H1 (cell line): ENCODE data around the gene ALPI. TPM values are rescaled to one million over a fixed set of nuclear protein-coding genes. Genes with fewer than 3 reads are reported as not detected.

ENCODE experiments used
- CTCF ChIA-PET: fragments of 300-600 bp; sonication (Branson Sonifier 250); formaldehyde crosslinking; loops from one replicate; lab custom pipeline; 2021; ENCODE audit not compliant: partially characterized antibody; lab: Charles Lee
- POLR2A ChIA-PET: fragments of 300-600 bp; sonication (Branson Sonifier 250); formaldehyde crosslinking; loops from one replicate; lab custom pipeline; 2021; ENCODE audit warnings: inconsistent platforms; ENCODE audit not compliant: partially characterized antibody; lab: Charles Lee
- DNase-seq, 2 experiments: peaks; one replicate each; pipeline versions ENCODE4 v3.0.0 to v3.0.0-alpha.2; 2010 to 2022; ENCODE audit warnings: low spot score in 2 of 2, low read depth in 1 of 2, mixed read lengths in 1 of 2
- FAIRE-seq: peaks from 2 replicates; lab custom pipeline; 2011; peaks lifted over from hg19 to GRCh38; lab: Jason Lieb, UNC
- H2AFZ ChIP-seq: 2 replicates; pipeline ENCODE4 v1.8.1; 2012; ENCODE audit warnings: low read length, inconsistent platforms
- H2AK5ac ChIP-seq: 2 replicates; pipeline ENCODE4 v1.6.1; 2013; ENCODE audit warnings: low read depth, low read length
- H2BK120ac ChIP-seq: replicated peaks from 2 replicates; pipeline ENCODE3; 2013; ENCODE audit warnings: low read depth, low read length, inconsistent platforms
- H2BK12ac ChIP-seq: 2 replicates; pipeline ENCODE4 v1.6.1; 2013; ENCODE audit warnings: low read depth, low read length
- H2BK15ac ChIP-seq: 2 replicates; pipeline ENCODE4 v1.6.1; 2013; ENCODE audit warnings: low read length
- H2BK20ac ChIP-seq: 2 replicates; pipeline ENCODE4 v1.6.1; 2013; ENCODE audit warnings: low read length
- H2BK5ac ChIP-seq: 2 replicates; pipeline ENCODE4 v1.6.1; 2013; ENCODE audit warnings: low read depth, low read length
- H3K14ac ChIP-seq: 2 replicates; pipeline ENCODE4 v1.6.1; 2013; ENCODE audit warnings: inconsistent platforms; ENCODE audit not compliant: insufficient read length
- H3K18ac ChIP-seq: 2 replicates; pipeline ENCODE4 v1.6.1; 2013; ENCODE audit warnings: low read length; ENCODE audit errors: extremely low read depth
- H3K23ac ChIP-seq: 2 replicates; pipeline ENCODE4 v1.6.1; 2013; ENCODE audit warnings: inconsistent platforms; ENCODE audit not compliant: insufficient read length
- H3K23me2 ChIP-seq: 2 replicates; pipeline ENCODE4 v1.6.1; 2013; ENCODE audit warnings: low read depth, low read length
- H3K27ac ChIP-seq: 2 replicates; pipeline ENCODE4 v1.6.1; 2011; ENCODE audit warnings: low read depth, low read length, inconsistent platforms
- H3K27me3 ChIP-seq, 4 experiments: replicated peaks in 1 of 4; 1 replicate in 1 of 4; 2 replicates in 3 of 4; pipeline versions ENCODE4 v1.6.1 to v1.8.1; 2011 to 2013; ENCODE audit warnings: low read length in 3 of 4, mild to moderate bottlenecking in 3 of 4, inconsistent platforms in 2 of 4, mixed read lengths in 2 of 4, moderate library complexity in 1 of 4; ENCODE audit not compliant: control insufficient read depth in 3 of 4, insufficient read depth in 3 of 4; ENCODE audit errors: extremely low read depth in 1 of 4
- H3K36me3 ChIP-seq, 4 experiments: 2 replicates each; pipeline versions ENCODE4 v1.6.1 to v1.8.1; 2011 to 2013; ENCODE audit warnings: mild to moderate bottlenecking in 4 of 4, low read length in 3 of 4, moderate library complexity in 2 of 4, control low read depth in 1 of 4, inconsistent platforms in 1 of 4; ENCODE audit not compliant: insufficient read depth in 4 of 4, control insufficient read depth in 2 of 4
- H3K4ac ChIP-seq: replicated peaks from 2 replicates; pipeline ENCODE3; 2013; ENCODE audit warnings: low read length, low read depth, mixed read lengths, inconsistent platforms; ENCODE audit not compliant: insufficient read length
- H3K4me1 ChIP-seq, 4 experiments: replicated peaks in 1 of 4; 1 replicate in 1 of 4; 2 replicates in 3 of 4; pipeline versions ENCODE4 v1.6.1 to v1.8.1; 2011 to 2013; ENCODE audit warnings: low read length in 3 of 4, inconsistent platforms in 2 of 4, mixed read lengths in 1 of 4; ENCODE audit not compliant: insufficient read depth in 4 of 4, control insufficient read depth in 3 of 4
- H3K4me2 ChIP-seq, 2 experiments: 2 replicates each; pipeline versions ENCODE4 v1.6.1 to v1.8.1; 2011 to 2013; ENCODE audit warnings: low read depth in 2 of 2, low read length in 2 of 2, control low read depth in 1 of 2, inconsistent platforms in 1 of 2, mild to moderate bottlenecking in 1 of 2; ENCODE audit not compliant: insufficient read depth in 1 of 2
- H3K4me3 ChIP-seq, 4 experiments: fragments of 200-600, 300-600 bp in 1 of 4; sonication (generic), shearing (Covaris generic), sonication (Bioruptor Twin) in 1 of 4; 2 replicates each; pipeline versions ENCODE4 v1.5.1 to v1.8.1; 2011 to 2016; ENCODE audit warnings: low read length in 4 of 4, low read depth in 3 of 4, control low read depth in 2 of 4, inconsistent platforms in 2 of 4, mild to moderate bottlenecking in 2 of 4, mixed read lengths in 1 of 4, moderate library complexity in 1 of 4; ENCODE audit not compliant: insufficient read depth in 2 of 4; ENCODE audit errors: extremely low read depth in 1 of 4
- H3K56ac ChIP-seq: replicated peaks from 2 replicates; pipeline ENCODE3; 2013; ENCODE audit warnings: low read depth, mild to moderate bottlenecking, mixed read lengths, low read length, inconsistent platforms; ENCODE audit not compliant: insufficient read length
- H3K79me1 ChIP-seq: 2 replicates; pipeline ENCODE4 v1.6.1; 2013; ENCODE audit warnings: low read depth, low read length, control low read depth
- H3K79me2 ChIP-seq, 2 experiments: 2 replicates each; pipeline versions ENCODE4 v1.6.1 to v1.8.1; 2012 to 2013; ENCODE audit warnings: low read length in 2 of 2, mild to moderate bottlenecking in 2 of 2, inconsistent platforms in 1 of 2; ENCODE audit not compliant: insufficient read depth in 2 of 2, control insufficient read depth in 1 of 2
- H3K9ac ChIP-seq, 4 experiments: replicated peaks in 1 of 4; 1 replicate in 1 of 4; 2 replicates in 3 of 4; pipeline versions ENCODE4 v1.6.1 to v1.8.1; 2011 to 2013; ENCODE audit warnings: low read depth in 3 of 4, low read length in 3 of 4, control low read depth in 2 of 4, mild to moderate bottlenecking in 2 of 4, moderate library complexity in 2 of 4, inconsistent platforms in 1 of 4; ENCODE audit errors: extremely low read depth in 1 of 4
- H3K9me3 ChIP-seq, 2 experiments: 2 replicates each; pipeline versions ENCODE4 v1.6.1 to v1.8.1; 2012 to 2013; ENCODE audit warnings: mild to moderate bottlenecking in 2 of 2, moderate library complexity in 2 of 2, control low read depth in 1 of 2, inconsistent platforms in 1 of 2, low read depth in 1 of 2, low read length in 1 of 2, mixed read lengths in 1 of 2; ENCODE audit not compliant: insufficient read depth in 2 of 2
- H4K20me1 ChIP-seq, 2 experiments: replicated peaks in 1 of 2; 2 replicates each; pipeline versions ENCODE3 to v1.8.1; 2011 to 2013; ENCODE audit warnings: inconsistent platforms in 2 of 2, low read length in 2 of 2, mild to moderate bottlenecking in 1 of 2; ENCODE audit not compliant: insufficient read depth in 2 of 2, control insufficient read depth in 1 of 2
- H4K5ac ChIP-seq: 2 replicates; pipeline ENCODE4 v1.6.1; 2013; ENCODE audit warnings: low read length, low read depth, mixed read lengths, inconsistent platforms; ENCODE audit not compliant: insufficient read length
- H4K8ac ChIP-seq: 2 replicates; pipeline ENCODE4 v1.8.0; 2013; ENCODE audit warnings: mild to moderate bottlenecking, moderate library complexity, low read length, inconsistent platforms; ENCODE audit not compliant: insufficient read depth; ENCODE audit errors: extremely low read depth
- H4K91ac ChIP-seq: replicated peaks from 2 replicates; pipeline ENCODE3; 2013; ENCODE audit warnings: low read length, mixed read lengths, inconsistent platforms; ENCODE audit not compliant: insufficient read length
- ASH2L ChIP-seq: fragments of 200-600, 300-600 bp; sonication (generic); IDR thresholded peaks from one replicate; pipeline ENCODE4 v1.7.1; 2017; ENCODE audit warnings: low read length
- CHD2 ChIP-seq: IDR thresholded peaks from 2 replicates; pipeline ENCODE4 v1.6.1; 2012; ENCODE audit warnings: low read length, improper control_type of control experiment
- EZH2 ChIP-seq: fragments of 200-600 bp; sonication (generic); IDR thresholded peaks from 2 replicates; pipeline ENCODE4 v1.7.1; 2012; ENCODE audit warnings: low read depth, mild to moderate bottlenecking, moderate library complexity, low read length, inconsistent platforms; ENCODE audit not compliant: severe bottlenecking
- HDAC2 ChIP-seq, 2 experiments: fragments of 300-600 bp in 1 of 2; sonication (generic) in 1 of 2; IDR thresholded peaks; 2 replicates each; pipeline ENCODE4 v1.6.1; 2011 to 2012; ENCODE audit warnings: low read depth in 2 of 2, low read length in 2 of 2, mild to moderate bottlenecking in 2 of 2, moderate library complexity in 2 of 2, borderline replicate concordance in 1 of 2, inconsistent platforms in 1 of 2
- JUND ChIP-seq: IDR thresholded peaks from 2 replicates; pipeline ENCODE4 v1.6.1; 2011; ENCODE audit warnings: mild to moderate bottlenecking, improper control_type of control experiment, low read length
- KDM1A ChIP-seq: fragments of 200-600, 300-600 bp; sonication (generic); IDR thresholded peaks from 2 replicates; pipeline ENCODE4 v1.7.1; 2016; ENCODE audit warnings: mild to moderate bottlenecking, low read length, borderline replicate concordance
- KDM5A ChIP-seq: fragments of 200-600 bp; IDR thresholded peaks from 2 replicates; pipeline ENCODE4 v1.7.1; 2012; ENCODE audit warnings: mild to moderate bottlenecking, low read length, inconsistent platforms, mixed read lengths
- MAFK ChIP-seq: IDR thresholded peaks from 2 replicates; pipeline ENCODE4 v1.6.1; 2012; ENCODE audit warnings: low read depth, mild to moderate bottlenecking, improper control_type of control experiment, low read length
- NANOG ChIP-seq: IDR thresholded peaks from 2 replicates; pipeline ENCODE4 v1.6.1; 2011; ENCODE audit warnings: low read length, low read depth, mild to moderate bottlenecking, inconsistent platforms; ENCODE audit not compliant: insufficient read depth, poor library complexity, severe bottlenecking
- POLR2AphosphoS5 ChIP-seq: IDR thresholded peaks from 2 replicates; pipeline ENCODE4 v1.6.1; 2011; ENCODE audit warnings: low read depth, low read length
- POU5F1 ChIP-seq: IDR thresholded peaks from 2 replicates; pipeline ENCODE4 v1.6.1; 2011; ENCODE audit warnings: low read depth, mild to moderate bottlenecking, low read length, moderate library complexity
- RNF2 ChIP-seq: fragments of 200-900, 300-1000 bp; sonication (generic); IDR thresholded peaks from 2 replicates; pipeline ENCODE4 v1.7.1; 2016; ENCODE audit warnings: borderline replicate concordance, low read depth, mild to moderate bottlenecking, antibody characterized with exemption, low read length; ENCODE audit not compliant: poor library complexity, severe bottlenecking; ENCODE audit errors: missing control alignments
- SP4 ChIP-seq: IDR thresholded peaks from 2 replicates; pipeline ENCODE4 v1.6.1; 2012; ENCODE audit warnings: low read length, inconsistent platforms
- WGBS, 2 experiments: shearing (Covaris generic) in 1 of 2; methylation state at CpG; one replicate each; pipeline versions ENCODE4 v1.1.6 to v1.1.7; 2013 to 2015; ENCODE audit warnings: low lambda C conversion rate in 2 of 2, mixed read lengths in 2 of 2, inconsistent platforms in 1 of 2, low coverage in 1 of 2, missing lambda C conversion rate in 1 of 2; ENCODE audit not compliant: insufficient replicate concordance in 2 of 2, insufficient coverage in 1 of 2, insufficient read length in 1 of 2; ENCODE audit errors: extremely low coverage in 1 of 2, missing lambda C conversion rate in 1 of 2; 5-methylcytosine and 5-hydroxymethylcytosine counted together
- polyA plus RNA-seq, 7 experiments: library from polyadenylated mRNA; depleted of rRNA in 3 of 7; stranded (reverse) in 5 of 7; unstranded in 2 of 7; fragments of >200 nt in 5 of 7; fragments of 200-250 nt in 2 of 7; gene quantifications; 1 replicate in 5 of 7; 2 replicates in 1 of 7; 4 replicates in 1 of 7; pipeline versions ENCODE4 v1.2.1 to v1.2.3, GENCODE V29; 2011 to 2013; ENCODE audit warnings: missing spikeins in 2 of 7, mixed read lengths in 2 of 7
- total RNA-seq: library from RNA; stranded (reverse); fragmentation: NEBNext Ultra II Directional; extraction: Animal tissue kit (Norgen Biotek cat#: 25700); gene quantifications from 2 replicates; pipeline ENCODE4 v1.2.1, GENCODE V29; 2021
- TF ChIP-seq, protein P1 (sequence below): IDR thresholded peaks from 2 replicates; pipeline ENCODE4 v1.6.1; 2012; ENCODE audit warnings: inconsistent platforms

The ALPI gene
- total and polyA plus RNA-seq, 2 of the 8 experiments (the other 6 are each of a cell fraction or from before 2014, with no cell fraction given) = not detected

GRCh38 chr2:232454630-232455029 is 1.3 kb upstream of the ALPI start:
- Histone ChIP-seq H3K18ac (no peak overlapping the region), H2BK12ac (no peak overlapping the region), H4K5ac (no peak overlapping the region), H2AK5ac (no peak overlapping the region), H3K23ac (no peak overlapping the region), H2AFZ (no peak overlapping the region), H2BK20ac (no peak overlapping the region), H2BK5ac (no peak overlapping the region), H3K27me3 (no peaks in the 10 kb centered on the region), H4K20me1 (no peaks in the 10 kb centered on the region), H3K4me3 (no peak overlapping the region), H3K36me3 (no peaks in the 10 kb centered on the region), H3K4ac (no peak overlapping the region), H3K23me2 (no peaks in the 10 kb centered on the region; the same call in 1 of the 2 replicates), H3K79me2 (no peaks in the 10 kb centered on the region), H3K79me1 (no peaks in the 10 kb centered on the region), H2BK120ac (no peak overlapping the region), H4K91ac (no peak overlapping the region), H3K4me2 (no peak overlapping the region), H3K4me1 (peaks cover 0 to 3% (median 1%) of the 10 kb centered on the region in 4 experiments; a peak in 2 of 7 replicates), H3K27ac (no peak overlapping the region), H3K56ac (no peak overlapping the region), H2BK15ac (no peak overlapping the region), H3K14ac (no peak overlapping the region), H4K8ac (no peak overlapping the region), H3K9me3 (no peaks in the 10 kb centered on the region), H3K9ac (no peak overlapping the region)
- POLR2A ChIA-PET = no interaction called here
- FAIRE-seq (no peak), DNase-seq (no peak)
- 97% methylated on average over 9 of the region's 9 CpGs; no CpG with 5 or more reads in 1 of the 2 experiments for WGBS, 2 experiments
- CTCF ChIA-PET = interaction anchor here (1.4 to 1.8 kb wide), 4 partner anchors 10 to 113 kb away, joined by 3 to 10 read pairs (median 4); no protein-coding TSS in a partner anchor
- TF ChIP-seq ASH2L = no peak
- TF ChIP-seq KDM5A = no peak
- TF ChIP-seq MAFK = no peak
- no peak for TF ChIP-seq CHD2
- no peak for TF ChIP-seq HDAC2 (IDR thresholded peaks at IDR 0.05; ENCODE audit: borderline replicate concordance in 1 of 2, low read depth in 2 of 2, low read length in 2 of 2)
- no peak for TF ChIP-seq EZH2
- no peak for TF ChIP-seq JUND
- TF ChIP-seq SP4 = no peak
- TF ChIP-seq NANOG = no peak
- no peak for TF ChIP-seq POLR2AphosphoS5
- TF ChIP-seq KDM1A = no peak
- TF ChIP-seq, protein P1, sequence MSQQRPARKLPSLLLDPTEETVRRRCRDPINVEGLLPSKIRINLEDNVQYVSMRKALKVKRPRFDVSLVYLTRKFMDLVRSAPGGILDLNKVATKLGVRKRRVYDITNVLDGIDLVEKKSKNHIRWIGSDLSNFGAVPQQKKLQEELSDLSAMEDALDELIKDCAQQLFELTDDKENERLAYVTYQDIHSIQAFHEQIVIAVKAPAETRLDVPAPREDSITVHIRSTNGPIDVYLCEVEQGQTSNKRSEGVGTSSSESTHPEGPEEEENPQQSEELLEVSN = no peak
- no peak for TF ChIP-seq RNF2
- TF ChIP-seq POU5F1 = no peak
